ENCODE measurements around the gene NFKBIL1.

Gene NFKBIL1

GRCh38 chr6:31532644-31533454, 14.6 kb upstream of the NFKBIL1 start:
- no peak overlapping the region for H3K4me2 ChIP-seq (ENCODE audit: low read length)
- peaks cover 44% of the 10 kb centered on the region for H3K36me3 ChIP-seq (ENCODE audit: control insufficient read depth, insufficient read depth, low read length)
- peaks cover 32% of the 10 kb centered on the region for H3K79me1 ChIP-seq (ENCODE audit: low read length)
- H3K4me1 ChIP-seq (ENCODE audit: control insufficient read depth, low read depth, low read length) = peaks cover 2% of the 10 kb centered on the region
- H2BK120ac ChIP-seq (ENCODE audit: low read depth, low read length) = no peak overlapping the region
- no peak overlapping the region for H4K5ac ChIP-seq (ENCODE audit: low read length)
- H2AK5ac ChIP-seq (ENCODE audit: low read length) = no peak overlapping the region
- H3K79me2 ChIP-seq (ENCODE audit: control insufficient read depth, insufficient read depth, low read length) = peaks cover 23% of the 10 kb centered on the region
- no peak overlapping the region for H3K18ac ChIP-seq (ENCODE audit: low read length)
- no peak overlapping the region for H2BK5ac ChIP-seq (ENCODE audit: low read length)
- no peak overlapping the region for H3K4me3 ChIP-seq (ENCODE audit: low read length)
- no CpG with 5 or more reads among the region's 9 CpGs for WGBS (ENCODE audit: extremely low coverage, insufficient coverage, low lambda C conversion rate)
- no peak overlapping the region for H3K4ac ChIP-seq (ENCODE audit: low read depth, low read length)
- no peak overlapping the region for H3K23ac ChIP-seq (ENCODE audit: low read length)
- no peak overlapping the region for H3K9ac ChIP-seq (ENCODE audit: low read length)
- no peak overlapping the region for H3K56ac ChIP-seq (ENCODE audit: low read length)
- H4K8ac ChIP-seq (ENCODE audit: low read depth, low read length) = no peak overlapping the region
- no peak for DNase-seq
- H3K27me3 ChIP-seq (ENCODE audit: insufficient read depth, low read length, poor library complexity) = no peaks in the 10 kb centered on the region
- no peak overlapping the region for H3K27ac ChIP-seq (ENCODE audit: low read depth, low read length)
- H2BK15ac ChIP-seq (replicated peaks; ENCODE audit: low read depth) = no peak overlapping the region

- no peak overlapping the region for H3K4me3 ChIP-seq (ENCODE audit: low read length)
- no peak overlapping the region for H3K4me2 ChIP-seq (ENCODE audit: low read length)
- no peak overlapping the region for H3K9ac ChIP-seq (ENCODE audit: low read length)
- H3K79me2 ChIP-seq (ENCODE audit: control insufficient read depth, insufficient read depth, low read length) = peaks cover 28% of the 10 kb centered on the region
- H3K18ac ChIP-seq (ENCODE audit: low read length) = no peak overlapping the region
- no peak for DNase-seq
- H4K8ac ChIP-seq (ENCODE audit: low read depth, low read length) = no peak overlapping the region
- H3K27me3 ChIP-seq (ENCODE audit: insufficient read depth, low read length, poor library complexity) = no peaks in the 10 kb centered on the region
- no peak overlapping the region for H4K5ac ChIP-seq (ENCODE audit: low read length)
- no CpG with 5 or more reads among the region's 1 CpG for WGBS (ENCODE audit: extremely low coverage, insufficient coverage, low lambda C conversion rate)
- H3K4me1 ChIP-seq (ENCODE audit: control insufficient read depth, low read depth, low read length) = peaks cover 2% of the 10 kb centered on the region
- no peak overlapping the region for H3K27ac ChIP-seq (ENCODE audit: low read depth, low read length)
- H2BK15ac ChIP-seq (replicated peaks; ENCODE audit: low read depth) = no peak overlapping the region
- no peak overlapping the region for H3K56ac ChIP-seq (ENCODE audit: low read length)
- no peak overlapping the region for H2BK120ac ChIP-seq (ENCODE audit: low read depth, low read length)
- no peak overlapping the region for H2AK5ac ChIP-seq (ENCODE audit: low read length)
- no peak overlapping the region for H3K4ac ChIP-seq (ENCODE audit: low read depth, low read length)
- H3K79me1 ChIP-seq (ENCODE audit: low read length) = peaks cover 32% of the 10 kb centered on the region
- H3K36me3 ChIP-seq (ENCODE audit: control insufficient read depth, insufficient read depth, low read length) = peaks cover 45% of the 10 kb centered on the region
- H3K23ac ChIP-seq (ENCODE audit: low read length) = no peak overlapping the region
- H2BK5ac ChIP-seq (ENCODE audit: low read length) = no peak overlapping the region
Observed at GRCh38 chr6:31533455-31533841, 14.0 kb upstream of the NFKBIL1 start.

- H3K56ac ChIP-seq (ENCODE audit: low read length) = no peak overlapping the region
- no peak for DNase-seq
- H3K36me3 ChIP-seq (ENCODE audit: control insufficient read depth, insufficient read depth, low read length) = peaks cover 51% of the 10 kb centered on the region
- H3K23ac ChIP-seq (ENCODE audit: low read length) = no peak overlapping the region
- no peak overlapping the region for H3K27ac ChIP-seq (ENCODE audit: low read depth, low read length)
- no peak overlapping the region for H4K5ac ChIP-seq (ENCODE audit: low read length)
- H3K9ac ChIP-seq (ENCODE audit: low read length) = no peak overlapping the region
- no peak overlapping the region for H3K18ac ChIP-seq (ENCODE audit: low read length)
- H3K4me3 ChIP-seq (ENCODE audit: low read length) = no peak overlapping the region
- H2BK15ac ChIP-seq (replicated peaks; ENCODE audit: low read depth) = no peak overlapping the region
- H3K4me1 ChIP-seq (ENCODE audit: control insufficient read depth, low read depth, low read length) = peaks cover 2% of the 10 kb centered on the region
- WGBS (ENCODE audit: extremely low coverage, insufficient coverage, low lambda C conversion rate) = no CpG with 5 or more reads among the region's 6 CpGs
- H3K79me1 ChIP-seq (ENCODE audit: low read length) = peaks cover 32% of the 10 kb centered on the region
- H3K4ac ChIP-seq (ENCODE audit: low read depth, low read length) = no peak overlapping the region
- no peaks in the 10 kb centered on the region for H3K27me3 ChIP-seq (ENCODE audit: insufficient read depth, low read length, poor library complexity)
- H4K8ac ChIP-seq (ENCODE audit: low read depth, low read length) = no peak overlapping the region
- no peak overlapping the region for H2BK5ac ChIP-seq (ENCODE audit: low read length)
- H2AK5ac ChIP-seq (ENCODE audit: low read length) = no peak overlapping the region
- peaks cover 34% of the 10 kb centered on the region for H3K79me2 ChIP-seq (ENCODE audit: control insufficient read depth, insufficient read depth, low read length)
- no peak overlapping the region for H2BK120ac ChIP-seq (ENCODE audit: low read depth, low read length)
- H3K4me2 ChIP-seq (ENCODE audit: low read length) = no peak overlapping the region
Observed at GRCh38 chr6:31534011-31534410, 13.4 kb upstream of the NFKBIL1 start.

GRCh38 chr6:31534521-31535040, 12.8 kb upstream of the NFKBIL1 start:
- Histone ChIP-seq H2BK120ac (ENCODE audit: low read depth, low read length) (no peak overlapping the region), H3K36me3 (ENCODE audit: control insufficient read depth, insufficient read depth, low read length) (peaks cover 54% of the 10 kb centered on the region), H2BK15ac (replicated peaks; ENCODE audit: low read depth) (no peak overlapping the region), H2AK5ac (ENCODE audit: low read length) (no peak overlapping the region), H3K27me3 (ENCODE audit: insufficient read depth, low read length, poor library complexity) (no peaks in the 10 kb centered on the region), H3K27ac (ENCODE audit: low read depth, low read length) (no peak overlapping the region), H3K9ac (ENCODE audit: low read length) (no peak overlapping the region), H4K8ac (ENCODE audit: low read depth, low read length) (no peak overlapping the region), H3K4me2 (ENCODE audit: low read length) (no peak overlapping the region), H2BK5ac (ENCODE audit: low read length) (no peak overlapping the region), H3K4ac (ENCODE audit: low read depth, low read length) (no peak overlapping the region), H3K56ac (ENCODE audit: low read length) (no peak overlapping the region), H3K79me2 (ENCODE audit: control insufficient read depth, insufficient read depth, low read length) (peaks cover 39% of the 10 kb centered on the region), H4K5ac (ENCODE audit: low read length) (no peak overlapping the region), H3K79me1 (ENCODE audit: low read length) (peaks cover 34% of the 10 kb centered on the region), H3K4me1 (ENCODE audit: control insufficient read depth, low read depth, low read length) (peaks cover 5% of the 10 kb centered on the region), H3K4me3 (ENCODE audit: low read length) (no peak overlapping the region), H3K23ac (ENCODE audit: low read length) (no peak overlapping the region), H3K18ac (ENCODE audit: low read length) (no peak overlapping the region)
- DNase-seq = no peak
- no CpG with 5 or more reads among the region's 24 CpGs for WGBS (ENCODE audit: extremely low coverage, insufficient coverage, low lambda C conversion rate)

GRCh38 chr6:31535538-31536324, 11.7 kb upstream of the NFKBIL1 start:
- Histone ChIP-seq H3K4me2 (ENCODE audit: low read length) (no peak overlapping the region), H2BK5ac (ENCODE audit: low read length) (no peak overlapping the region), H3K36me3 (ENCODE audit: control insufficient read depth, insufficient read depth, low read length) (peaks cover 55% of the 10 kb centered on the region), H3K4ac (ENCODE audit: low read depth, low read length) (no peak overlapping the region), H2AK5ac (ENCODE audit: low read length) (no peak overlapping the region), H3K27me3 (ENCODE audit: insufficient read depth, low read length, poor library complexity) (no peaks in the 10 kb centered on the region), H4K5ac (ENCODE audit: low read length) (no peak overlapping the region), H4K8ac (ENCODE audit: low read depth, low read length) (no peak overlapping the region), H3K4me1 (ENCODE audit: control insufficient read depth, low read depth, low read length) (peaks cover 5% of the 10 kb centered on the region), H3K79me1 (ENCODE audit: low read length) (peaks cover 33% of the 10 kb centered on the region), H3K56ac (ENCODE audit: low read length) (no peak overlapping the region), H2BK120ac (ENCODE audit: low read depth, low read length) (no peak overlapping the region), H3K9ac (ENCODE audit: low read length) (no peak overlapping the region), H2BK15ac (replicated peaks; ENCODE audit: low read depth) (no peak overlapping the region), H3K27ac (ENCODE audit: low read depth, low read length) (no peak overlapping the region), H3K79me2 (ENCODE audit: control insufficient read depth, insufficient read depth, low read length) (peaks cover 51% of the 10 kb centered on the region), H3K18ac (ENCODE audit: low read length) (no peak overlapping the region), H3K23ac (ENCODE audit: low read length) (no peak overlapping the region), H3K4me3 (ENCODE audit: low read length) (no peak overlapping the region)
- no peak for DNase-seq
- WGBS (ENCODE audit: extremely low coverage, insufficient coverage, low lambda C conversion rate) = no CpG with 5 or more reads among the region's 2 CpGs
